HG02885 (cell line): ENCODE data around the gene IRAK3.

Experiments used
- ATAC-seq: cut with Tn5 transposase; IDR thresholded peaks from one replicate; pipeline ENCODE4 v1.9.1; 2021; ENCODE audit warnings: mild to moderate bottlenecking; ENCODE audit not compliant: unreplicated experiment, poor library complexity

Gene IRAK3

GRCh38 chr12:66244446-66244845 is 55.4 kb downstream of the IRAK3 start:
- no peak for ATAC-seq

DNA sequence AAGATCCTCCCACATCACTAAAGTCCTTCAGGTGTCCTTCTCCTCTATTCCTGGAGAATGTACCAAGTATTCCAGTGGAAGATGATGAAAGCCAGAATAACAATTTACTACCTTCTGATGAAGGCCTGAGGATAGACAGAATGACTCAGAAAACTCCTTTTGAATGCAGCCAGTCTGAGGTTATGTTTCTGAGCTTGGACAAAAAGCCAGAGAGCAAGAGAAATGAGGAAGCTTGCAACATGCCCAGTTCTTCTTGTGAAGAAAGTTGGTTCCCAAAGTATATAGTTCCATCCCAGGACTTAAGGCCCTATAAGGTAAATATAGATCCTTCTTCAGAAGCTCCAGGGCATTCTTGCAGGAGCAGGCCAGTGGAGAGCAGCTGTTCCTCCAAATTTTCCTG is 58.7 kb downstream of the IRAK3 start:
- ATAC-seq = no peak

DNA sequence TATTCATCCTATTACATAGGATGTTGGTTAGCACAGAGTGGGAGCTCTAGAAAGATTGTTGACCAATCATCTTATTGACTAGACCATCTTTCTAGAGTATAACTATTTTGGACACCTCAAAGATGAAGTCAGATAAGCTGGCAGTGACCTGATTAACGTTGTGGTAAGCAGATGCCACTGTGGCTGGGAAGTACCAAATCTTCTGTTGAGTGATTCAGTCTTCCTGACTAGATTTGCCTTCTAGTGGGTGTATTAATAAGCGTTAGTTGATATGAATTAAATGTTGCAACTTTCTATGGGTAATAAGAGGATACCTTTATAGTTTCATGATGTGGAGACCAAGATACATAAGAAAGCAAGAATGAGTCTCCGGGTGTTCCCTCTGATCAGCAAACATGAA is 62.0 kb downstream of the IRAK3 start:
- no peak for ATAC-seq

GRCh38 chr12:66252771-66253170 is 63.8 kb downstream of the IRAK3 start:
- no peak for ATAC-seq

GRCh38 chr12:66255737-66256136 is 66.7 kb downstream of the IRAK3 start:
- ATAC-seq = no peak

GRCh38 chr12:66258011-66258410 is 69.0 kb downstream of the IRAK3 start:
- ATAC-seq = no peak

GRCh38 chr12:66262737-66263136 is 73.7 kb downstream of the IRAK3 start:
- ATAC-seq = no peak

DNA sequence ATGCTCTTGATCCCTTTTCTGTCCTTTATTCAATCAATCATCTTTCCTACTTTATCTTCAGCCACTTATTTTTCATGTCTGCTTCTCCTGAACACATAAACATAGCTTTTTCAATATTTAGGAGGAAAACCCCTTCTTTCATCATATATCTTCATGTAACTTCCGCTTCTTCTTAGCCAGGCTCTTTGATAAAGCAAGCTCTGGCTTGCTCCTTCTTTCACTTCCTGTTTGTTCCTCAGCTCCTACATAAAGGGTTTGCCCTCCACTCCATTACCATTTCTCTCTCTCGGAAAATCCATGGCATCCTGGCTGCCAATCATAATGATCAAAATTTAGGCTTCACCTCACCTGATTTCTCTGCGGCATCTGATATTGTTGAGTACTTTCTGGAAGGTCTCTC is 79.5 kb downstream of the IRAK3 start:
- ATAC-seq = no peak

DNA sequence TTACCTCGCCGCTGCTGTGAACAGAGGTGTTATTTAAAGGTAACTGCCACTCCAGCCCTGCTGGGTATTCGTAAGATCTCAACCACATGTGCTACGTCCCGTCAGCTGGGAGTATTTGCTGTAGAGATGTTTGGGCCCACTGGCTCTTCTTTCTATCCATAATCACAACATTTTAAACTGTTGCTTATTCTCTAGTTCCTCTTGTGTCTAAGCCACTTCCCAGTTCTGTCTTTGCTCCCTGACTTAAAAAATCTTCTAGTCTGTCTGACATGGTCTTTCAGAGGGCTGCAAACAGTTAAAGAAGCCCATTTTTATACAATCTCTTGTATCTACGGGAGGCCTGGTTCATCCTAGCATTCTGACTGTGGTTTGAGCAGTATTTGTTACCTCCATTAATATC is 80.1 kb downstream of the IRAK3 start:
- no peak for ATAC-seq

DNA sequence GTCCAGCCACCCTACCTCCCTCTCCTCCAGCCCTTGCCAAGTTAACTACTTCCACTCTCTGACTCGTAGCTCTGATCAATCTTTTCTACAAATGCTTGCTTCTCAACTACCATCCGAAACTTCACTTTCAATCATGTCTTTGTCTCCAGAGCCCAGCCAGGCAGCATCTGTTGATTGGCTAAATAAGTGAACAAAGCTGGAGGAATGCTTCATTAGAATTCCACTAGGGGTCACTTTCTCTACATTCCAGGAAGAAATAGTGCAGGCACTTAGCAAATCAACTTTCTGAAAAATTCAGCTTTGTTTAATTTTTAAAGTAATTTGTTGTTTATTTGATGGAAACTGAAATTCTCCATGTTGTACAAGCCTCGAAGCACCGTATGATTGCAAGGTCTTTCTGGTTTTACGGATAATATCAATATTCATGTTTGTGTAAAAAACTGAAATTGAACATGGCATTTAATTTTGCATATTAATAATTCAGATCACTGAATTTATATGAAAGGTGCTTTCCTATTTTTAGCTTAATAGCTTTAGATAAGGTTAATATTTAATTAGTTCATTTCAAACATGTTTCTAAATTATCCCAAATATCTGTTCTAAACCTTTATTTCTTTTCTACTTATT is 80.9 kb downstream of the IRAK3 start:
- peak; percentile 60 for ATAC-seq

GRCh38 chr12:66270613-66271012 is 81.6 kb downstream of the IRAK3 start:
- no peak for ATAC-seq

- no peak for ATAC-seq
Observed at GRCh38 chr12:66272650-66273049, 83.6 kb downstream of the IRAK3 start.

DNA sequence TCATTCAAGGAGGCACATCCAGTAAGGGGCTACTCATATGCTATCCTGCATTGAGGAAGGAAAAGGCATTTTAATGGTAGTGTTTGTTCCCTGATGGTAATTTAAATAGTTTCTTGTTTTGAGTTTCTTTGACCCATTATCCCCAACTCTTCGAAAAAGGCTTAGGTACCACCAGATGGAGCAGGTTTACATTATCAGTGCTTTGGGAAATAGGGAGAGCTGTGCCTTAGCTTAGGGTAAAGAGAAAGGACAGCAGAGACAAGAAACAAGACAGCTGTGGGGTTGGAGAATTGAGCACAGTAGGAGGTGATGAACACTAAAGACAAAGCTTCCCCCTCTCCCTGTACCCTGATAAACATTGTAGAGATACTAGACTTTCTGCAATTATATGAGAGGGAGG is 84.1 kb downstream of the IRAK3 start:
- no peak for ATAC-seq

DNA sequence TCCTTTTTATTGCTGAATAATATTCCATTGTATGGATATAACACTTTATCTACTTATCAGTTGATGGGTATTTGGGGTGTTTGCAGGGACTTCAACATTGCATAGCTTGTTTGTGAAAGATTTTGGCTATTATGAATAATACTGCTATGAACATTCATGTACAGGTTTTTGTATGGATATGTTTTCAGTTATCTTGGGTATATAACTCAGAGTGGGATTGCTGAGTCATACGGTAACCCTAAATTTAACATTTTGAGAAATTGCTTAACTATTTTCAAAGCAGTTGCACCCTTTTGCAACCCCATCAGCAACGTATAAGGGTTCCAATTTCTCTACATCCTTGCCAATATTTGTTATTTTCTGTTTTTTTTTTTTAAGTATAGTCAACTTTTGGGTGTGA is 86.0 kb downstream of the IRAK3 start:
- ATAC-seq = peak; percentile 65

DNA sequence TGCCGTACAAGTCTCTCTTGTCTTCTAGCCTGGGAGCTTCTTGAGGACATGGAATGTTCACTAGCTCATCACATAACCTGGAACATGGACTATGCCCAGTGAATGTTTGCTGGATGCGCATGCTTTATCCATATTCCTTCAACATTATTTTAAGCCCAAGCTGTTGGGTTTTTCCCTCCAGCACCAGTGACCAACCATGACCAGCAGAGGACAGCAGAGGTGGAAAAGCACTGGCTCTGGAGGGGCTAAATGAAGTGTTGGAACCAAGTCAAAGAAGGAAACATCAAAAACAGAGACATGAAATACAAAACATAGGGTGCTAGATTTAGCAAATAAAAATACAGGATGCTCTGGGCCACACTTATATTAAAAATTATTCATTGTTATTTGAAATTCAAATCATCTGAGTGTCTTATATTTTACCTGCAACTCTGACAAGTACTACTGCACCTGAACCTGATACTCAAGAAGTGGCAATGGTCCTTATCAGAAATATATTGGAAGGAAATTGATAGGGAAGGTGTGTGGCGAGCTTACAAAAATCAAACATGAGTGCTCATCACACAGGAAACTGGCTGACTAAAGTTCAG is 90.2 kb downstream of the IRAK3 start:
- no peak for ATAC-seq

GRCh38 chr12:66280561-66280960 is 91.5 kb downstream of the IRAK3 start:
- ATAC-seq = no peak

GRCh38 chr12:66282244-66282643 is 93.2 kb downstream of the IRAK3 start:
- no peak for ATAC-seq

GRCh38 chr12:66287275-66287674 is 98.3 kb downstream of the IRAK3 start:
- no peak for ATAC-seq

DNA sequence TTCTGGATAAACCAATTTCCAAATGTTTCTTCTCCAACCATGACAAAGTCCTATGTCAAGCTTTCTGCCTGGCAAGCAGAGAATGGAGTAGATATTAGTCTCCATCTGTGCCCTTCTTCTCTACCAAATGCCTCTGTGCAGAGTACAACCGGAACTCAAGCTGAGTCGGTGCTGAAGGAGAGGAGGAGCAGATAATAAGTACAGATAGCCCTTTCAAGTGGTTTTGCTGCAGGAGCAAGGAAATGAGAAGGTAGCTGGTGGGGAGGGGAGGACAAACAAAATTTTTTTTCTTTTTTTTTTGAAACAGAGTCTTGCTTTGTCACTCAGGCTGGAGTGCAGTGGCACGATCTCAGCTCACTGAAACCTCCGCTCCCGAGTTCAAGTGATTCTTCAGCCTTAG is 99.1 kb downstream of the IRAK3 start:
- no peak for ATAC-seq

DNA sequence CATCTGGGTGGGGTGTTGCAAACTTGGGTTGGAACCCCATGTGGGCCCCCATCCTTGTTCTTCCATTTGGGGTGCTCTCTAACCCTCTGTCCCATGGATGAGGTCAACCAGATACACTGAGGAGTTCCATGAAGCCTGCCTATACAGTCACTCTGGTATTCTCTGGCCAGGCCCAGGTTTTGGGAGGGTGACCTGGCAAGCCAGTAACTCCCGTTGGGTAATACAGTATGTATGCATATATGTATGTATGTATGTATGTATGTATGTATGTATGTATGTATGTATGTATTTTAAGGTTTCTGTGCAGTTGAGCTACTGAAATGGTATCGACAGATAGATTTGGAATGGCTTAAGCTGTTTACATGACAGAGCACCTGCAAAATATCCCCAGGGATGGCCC is 100.5 kb downstream of the IRAK3 start:
- no peak for ATAC-seq

DNA sequence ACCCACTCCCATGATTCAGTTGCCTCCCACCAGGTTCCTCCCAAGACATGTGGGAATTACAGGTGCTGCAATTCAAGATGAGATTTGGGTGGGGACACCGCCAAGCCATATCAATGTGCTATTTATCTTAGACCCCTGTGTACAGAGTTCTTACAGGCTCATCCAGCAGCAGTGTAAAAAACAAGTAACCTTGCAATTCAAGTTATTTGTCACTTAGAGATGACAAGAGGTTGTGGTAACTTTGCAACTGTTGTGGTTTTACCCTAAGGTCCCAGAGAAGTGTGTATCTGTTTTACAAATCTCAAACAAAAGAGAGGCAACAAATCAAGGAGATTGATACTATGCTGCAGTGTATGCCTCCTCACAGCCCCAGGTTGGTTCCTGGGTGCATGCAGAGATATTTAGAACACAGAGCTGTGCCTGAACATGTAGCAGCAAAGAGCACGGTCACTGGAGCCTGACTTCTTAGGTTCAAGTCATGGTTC is 101.7 kb downstream of the IRAK3 start:
- no peak for ATAC-seq

DNA sequence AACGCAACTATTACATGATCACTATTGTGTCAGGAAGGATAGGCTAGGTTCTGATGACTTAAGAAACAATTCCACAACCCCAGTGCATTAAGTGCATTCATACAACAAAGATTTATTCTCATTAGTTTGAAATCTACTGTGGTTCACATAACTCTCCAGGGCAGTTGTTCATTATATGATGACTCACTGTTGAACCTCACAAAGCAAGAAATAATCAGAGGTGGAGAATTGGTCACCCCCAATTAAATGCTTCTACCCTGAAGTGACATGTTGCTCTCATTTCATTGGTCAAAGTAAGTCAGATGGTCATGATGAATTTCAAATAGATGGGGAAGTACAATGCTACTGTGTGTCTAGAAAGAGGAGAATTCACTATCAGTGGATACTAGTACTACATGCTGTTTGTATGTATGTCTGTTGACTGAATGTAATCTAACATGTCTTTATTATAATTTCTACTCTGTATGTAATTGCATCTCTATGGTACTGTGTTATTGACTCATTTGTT is 107.2 kb downstream of the IRAK3 start:
- ATAC-seq = no peak
